Nephron progenitor cell (in vitro differentiated cells): ENCODE data around the gene DSTN.

Source experiments
- DNase-seq: peaks from one replicate; pipeline ENCODE4 v3.0.0; 2021
- H3K27ac Mint-ChIP-seq: 2 replicates; pipeline ENCODE4 v1.8.0; 2021; ENCODE audit warnings: mild to moderate bottlenecking, moderate library complexity, mixed read lengths
- H3K27me3 Mint-ChIP-seq: 2 replicates; pipeline ENCODE4 v1.8.0; 2021; ENCODE audit warnings: mild to moderate bottlenecking, low read depth, mixed read lengths; ENCODE audit not compliant: poor library complexity
- H3K36me3 Mint-ChIP-seq: 2 replicates; pipeline ENCODE4 v1.8.0; 2021; ENCODE audit warnings: low read depth, mixed read lengths
- H3K4me1 Mint-ChIP-seq: 2 replicates; pipeline ENCODE4 v1.8.0; 2021; ENCODE audit warnings: mixed read lengths
- H3K4me3 Mint-ChIP-seq: 2 replicates; pipeline ENCODE4 v1.8.0; 2021; ENCODE audit warnings: mild to moderate bottlenecking, moderate library complexity, mixed read lengths
- H3K9me3 Mint-ChIP-seq: 2 replicates; pipeline ENCODE4 v1.8.0; 2021; ENCODE audit warnings: mild to moderate bottlenecking, moderate library complexity, mixed read lengths
- TF ChIP-seq, protein P1 (sequence below): fragments of 200-600 bp; sonication (generic); IDR thresholded peaks from 2 replicates; pipeline ENCODE4 v1.5.0; 2021; ENCODE audit warnings: antibody characterized with exemption

DSTN gene

GRCh38 chr20:17642404-17643269 is 72.8 kb downstream of the DSTN start:
- Mint-ChIP-seq H3K36me3 (peaks cover 5% of the 10 kb centered on the region), H3K4me1 (peaks cover 61% of the 10 kb centered on the region), H3K4me3 (no peak overlapping the region), H3K27me3 (no peaks in the 10 kb centered on the region), H3K9me3 (no peaks in the 10 kb centered on the region), H3K27ac (peak overlapping the region; percentile 68)
- no peak for DNase-seq
- TF ChIP-seq, protein P1, sequence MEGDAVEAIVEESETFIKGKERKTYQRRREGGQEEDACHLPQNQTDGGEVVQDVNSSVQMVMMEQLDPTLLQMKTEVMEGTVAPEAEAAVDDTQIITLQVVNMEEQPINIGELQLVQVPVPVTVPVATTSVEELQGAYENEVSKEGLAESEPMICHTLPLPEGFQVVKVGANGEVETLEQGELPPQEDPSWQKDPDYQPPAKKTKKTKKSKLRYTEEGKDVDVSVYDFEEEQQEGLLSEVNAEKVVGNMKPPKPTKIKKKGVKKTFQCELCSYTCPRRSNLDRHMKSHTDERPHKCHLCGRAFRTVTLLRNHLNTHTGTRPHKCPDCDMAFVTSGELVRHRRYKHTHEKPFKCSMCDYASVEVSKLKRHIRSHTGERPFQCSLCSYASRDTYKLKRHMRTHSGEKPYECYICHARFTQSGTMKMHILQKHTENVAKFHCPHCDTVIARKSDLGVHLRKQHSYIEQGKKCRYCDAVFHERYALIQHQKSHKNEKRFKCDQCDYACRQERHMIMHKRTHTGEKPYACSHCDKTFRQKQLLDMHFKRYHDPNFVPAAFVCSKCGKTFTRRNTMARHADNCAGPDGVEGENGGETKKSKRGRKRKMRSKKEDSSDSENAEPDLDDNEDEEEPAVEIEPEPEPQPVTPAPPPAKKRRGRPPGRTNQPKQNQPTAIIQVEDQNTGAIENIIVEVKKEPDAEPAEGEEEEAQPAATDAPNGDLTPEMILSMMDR = no peak

DNA sequence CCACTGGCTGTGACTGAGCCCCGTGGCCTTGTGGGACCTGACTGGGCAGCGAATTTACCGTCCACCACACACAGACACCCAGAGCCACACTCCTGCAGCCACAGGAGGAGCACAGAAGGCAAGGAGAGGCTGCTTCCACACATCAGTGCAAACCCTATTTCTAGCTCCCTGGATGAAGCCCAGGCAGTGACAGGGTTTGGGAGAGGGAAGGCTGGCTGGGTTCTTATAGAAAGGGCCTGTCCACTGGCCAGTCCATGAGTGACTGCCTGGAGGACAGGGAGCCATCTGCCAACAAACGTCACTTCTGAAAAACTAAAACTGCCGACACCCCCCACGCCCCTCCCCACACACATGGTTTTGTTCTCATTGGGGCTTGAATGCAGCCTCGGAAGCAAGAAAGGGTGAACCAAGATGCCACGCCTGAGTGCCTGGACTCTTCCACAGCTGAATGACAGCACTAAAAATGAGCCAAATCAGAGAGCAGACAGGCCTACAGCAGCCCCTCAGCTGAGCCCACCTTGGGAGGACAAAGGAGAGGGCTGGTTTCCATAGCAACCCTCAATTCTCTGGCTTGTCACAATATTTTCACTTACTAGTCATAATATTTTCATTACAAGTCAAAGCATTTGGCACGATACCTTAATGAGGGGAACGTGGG is 73.8 kb downstream of the DSTN start:
- no peak overlapping the region for H3K4me3 Mint-ChIP-seq
- H3K4me1 Mint-ChIP-seq = peaks cover 70% of the 10 kb centered on the region
- peak overlapping the region; percentile 95 for H3K27ac Mint-ChIP-seq
- TF ChIP-seq, protein P1 = no peak
- no peaks in the 10 kb centered on the region for H3K9me3 Mint-ChIP-seq
- no peaks in the 10 kb centered on the region for H3K27me3 Mint-ChIP-seq
- no peak for DNase-seq
- peaks cover 5% of the 10 kb centered on the region for H3K36me3 Mint-ChIP-seq

GRCh38 chr20:17644451-17644850 is 74.6 kb downstream of the DSTN start:
- no peaks in the 10 kb centered on the region for H3K9me3 Mint-ChIP-seq
- no peak for DNase-seq
- no peaks in the 10 kb centered on the region for H3K36me3 Mint-ChIP-seq
- no peak overlapping the region for H3K4me3 Mint-ChIP-seq
- TF ChIP-seq, protein P1 = no peak
- H3K4me1 Mint-ChIP-seq = peaks cover 78% of the 10 kb centered on the region
- peak overlapping the region; percentile 44 for H3K27ac Mint-ChIP-seq
- no peaks in the 10 kb centered on the region for H3K27me3 Mint-ChIP-seq

GRCh38 chr20:17645010-17645409 is 75.1 kb downstream of the DSTN start:
- Mint-ChIP-seq H3K27me3 (no peaks in the 10 kb centered on the region), H3K4me3 (no peak overlapping the region), H3K27ac (peak overlapping the region; percentile 61), H3K36me3 (no peaks in the 10 kb centered on the region), H3K4me1 (peaks cover 81% of the 10 kb centered on the region), H3K9me3 (no peaks in the 10 kb centered on the region)
- no peak for DNase-seq
- TF ChIP-seq, protein P1 = no peak

- no peaks in the 10 kb centered on the region for H3K9me3 Mint-ChIP-seq
- TF ChIP-seq, protein P1 = no peak
- H3K27ac Mint-ChIP-seq = peak overlapping the region; percentile 81
These were observed 75.8 kb downstream of the DSTN start for GRCh38 chr20:17645546-17646208.

More at GRCh38 chr20:17645546-17646208, 75.8 kb downstream of the DSTN start:
- DNase-seq = no peak
- Mint-ChIP-seq H3K4me3 (no peak overlapping the region), H3K27me3 (no peaks in the 10 kb centered on the region), H3K4me1 (peaks cover 81% of the 10 kb centered on the region), H3K36me3 (no peaks in the 10 kb centered on the region)
